Activated CD8-positive, alpha-beta memory T cell treated with anti-CD3 and anti-CD28 coated beads for 36 hours (primary cell): ENCODE measurements around the gene ZNF318. TPM values are rescaled to one million over a fixed set of nuclear protein-coding genes. Genes with fewer than 3 reads are reported as not detected.
"Not testable (repeated sequence)": the region's sequence is repeated elsewhere in the genome, so short reads cannot be mapped to it uniquely, and the experiment has no call there.

ENCODE experiments used
- CTCF ChIA-PET: fragments of 350-600 bp; sonication (Branson Sonifier 250); formaldehyde crosslinking; loops from one replicate; lab custom pipeline; 2021; ENCODE audit warnings: antibody characterized with exemption; lab: Charles Lee
- POLR2A ChIA-PET: fragments of 350-600 bp; sonication (Branson Sonifier 250); formaldehyde crosslinking; loops from one replicate; lab custom pipeline; 2021; ENCODE audit warnings: antibody characterized with exemption; lab: Charles Lee
- total RNA-seq, 2 experiments: library from RNA; stranded (reverse); gene quantifications; one replicate each; pipeline ENCODE4 v1.2.3, GENCODE V29; 2021

The ZNF318 gene
- total RNA-seq, 2 experiments from 2014 or later: 10.6 to 11.2 TPM

DNA sequence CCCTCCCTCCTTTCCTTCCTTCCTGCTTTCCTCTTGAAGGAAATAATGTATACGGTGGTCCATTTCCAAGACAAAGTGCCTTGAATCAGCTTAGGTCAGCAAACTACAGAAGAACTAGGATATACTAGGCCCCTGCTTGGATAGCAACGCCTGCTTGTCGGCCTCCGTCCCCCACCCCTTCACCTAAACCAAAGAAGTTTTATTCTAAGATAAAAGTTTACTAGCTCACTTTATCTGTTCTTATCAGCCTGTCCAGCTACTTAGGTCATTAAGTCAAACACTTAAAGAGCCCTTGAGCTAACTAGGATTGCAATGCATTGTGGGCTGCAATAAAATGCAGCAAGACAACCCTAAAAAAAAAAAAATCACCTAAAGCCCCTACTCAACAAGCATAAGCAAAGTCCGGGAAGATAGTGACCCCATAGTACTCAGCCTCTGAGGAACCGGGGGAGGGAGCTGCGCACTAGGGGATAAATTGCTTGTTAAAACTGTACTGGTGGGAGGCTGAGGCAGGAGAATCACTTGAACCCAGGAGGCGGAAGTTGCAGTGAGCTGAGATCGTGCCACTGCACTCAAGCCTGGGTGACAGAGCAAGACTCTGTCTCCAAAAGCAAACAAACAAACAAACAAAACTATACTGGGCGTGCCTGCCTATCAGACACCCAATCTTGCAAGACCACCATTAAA lies 21.4 kb upstream of the ZNF318 start:
- CTCF ChIA-PET: interaction anchor here (0.9 to 1.6 kb wide), 4 partner anchors 13 to 162 kb away, joined by 3 to 4 read pairs (median 3); partner anchors contain the start of genes DNPH1 and ZNF318
- POLR2A ChIA-PET: not testable (repeated sequence)

DNA sequence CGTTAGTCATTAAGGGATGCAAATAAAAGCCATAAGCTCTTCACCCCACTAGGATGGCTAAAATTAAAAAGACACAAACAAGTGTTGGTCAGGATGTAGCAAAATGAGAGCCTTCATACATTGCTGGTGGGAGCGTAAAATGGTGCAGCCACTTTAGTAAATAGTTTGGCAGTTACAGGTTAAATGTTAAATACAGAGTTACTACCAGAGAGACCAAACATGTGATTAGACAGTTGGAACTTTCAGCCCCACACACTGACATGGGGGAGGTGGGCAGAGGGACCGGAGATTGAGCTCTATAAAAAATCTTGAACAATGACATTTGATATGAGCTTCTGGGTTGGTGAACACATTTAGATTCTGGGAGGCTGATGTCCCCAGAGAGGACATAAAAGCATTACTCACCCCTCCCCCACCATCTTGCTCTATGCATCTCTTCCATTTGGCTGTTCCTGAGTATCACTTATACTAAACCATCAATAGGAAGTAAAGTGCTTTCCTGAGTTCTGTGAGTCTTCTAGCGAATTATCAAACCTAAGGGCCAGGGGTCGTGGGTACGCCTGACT lies 20.4 kb upstream of the ZNF318 start:
- ChIA-PET POLR2A (no interaction called here), CTCF (interaction anchor here (0.9 to 1.5 kb wide), 3 partner anchors 12 to 135 kb away, joined by 3 to 4 read pairs (median 3); partner anchors contain the start of gene ABCC10)

DNA sequence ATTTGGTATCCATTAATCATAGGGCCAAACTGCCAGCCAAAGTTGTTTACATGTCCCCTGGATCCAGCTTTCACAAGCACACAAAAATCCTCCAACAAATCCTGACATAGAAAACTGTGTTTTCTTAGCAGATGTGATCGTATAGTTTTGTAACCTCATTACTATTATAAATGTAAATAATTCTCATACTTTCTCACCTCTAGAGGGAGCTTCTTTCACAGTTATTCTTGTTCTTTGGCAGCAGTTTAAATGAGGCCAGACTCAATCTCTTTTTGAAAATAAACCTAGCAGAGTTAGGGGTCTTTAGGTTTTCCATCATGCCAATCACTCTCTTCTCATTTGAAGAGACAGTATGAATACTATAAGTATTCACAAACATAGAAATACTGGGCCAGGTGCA lies 17.0 kb upstream of the ZNF318 start:
- POLR2A ChIA-PET: no interaction called here
- CTCF ChIA-PET: interaction anchor here (0.5 to 1.3 kb wide), 6 partner anchors 20 to 136 kb away, joined by 3 to 5 read pairs (median 3); partner anchors contain the start of genes ABCC10 and TJAP1

DNA sequence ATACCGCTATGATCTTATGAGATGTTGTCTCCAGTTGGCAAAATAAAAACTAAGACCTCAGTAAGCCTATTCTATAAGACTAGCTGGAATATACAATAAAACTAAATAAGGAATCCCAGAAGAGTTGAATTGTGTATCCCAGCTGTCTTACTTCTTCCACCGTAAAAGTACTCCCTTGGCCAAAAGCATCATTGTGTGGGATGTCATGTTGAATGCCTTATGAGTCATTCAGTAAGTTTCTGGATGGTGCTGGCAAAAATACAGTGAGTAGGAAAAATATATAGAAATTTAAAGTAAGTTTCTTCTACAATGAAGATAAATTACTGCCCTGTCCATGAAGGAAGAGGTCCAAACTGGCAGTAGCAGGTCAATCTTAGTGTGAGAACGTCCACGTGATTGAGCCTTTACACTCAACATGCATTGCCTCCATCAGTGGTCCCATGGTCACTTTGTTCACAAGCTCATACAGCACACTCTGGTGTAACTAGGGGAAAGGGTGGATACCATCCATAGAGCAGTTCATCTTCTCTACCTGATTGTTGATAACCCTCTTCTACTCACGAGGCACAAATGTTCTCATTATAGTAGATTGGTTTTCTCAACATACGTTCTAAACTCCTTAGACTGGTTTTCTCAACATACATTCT lies 13.7 kb upstream of the ZNF318 start:
- ChIA-PET POLR2A (interaction anchor here (0.7 to 3.1 kb wide), 3 partner anchors 13 to 749 kb away, joined by 4 to 10 read pairs (median 4); partner anchors contain the start of genes ABCC10 and ZNF318), CTCF (interaction anchor here (0.8 to 2.2 kb wide), 6 partner anchors 9 to 154 kb away, joined by 3 to 9 read pairs (median 3); partner anchors contain the start of genes CRIP3 and DNPH1)

DNA sequence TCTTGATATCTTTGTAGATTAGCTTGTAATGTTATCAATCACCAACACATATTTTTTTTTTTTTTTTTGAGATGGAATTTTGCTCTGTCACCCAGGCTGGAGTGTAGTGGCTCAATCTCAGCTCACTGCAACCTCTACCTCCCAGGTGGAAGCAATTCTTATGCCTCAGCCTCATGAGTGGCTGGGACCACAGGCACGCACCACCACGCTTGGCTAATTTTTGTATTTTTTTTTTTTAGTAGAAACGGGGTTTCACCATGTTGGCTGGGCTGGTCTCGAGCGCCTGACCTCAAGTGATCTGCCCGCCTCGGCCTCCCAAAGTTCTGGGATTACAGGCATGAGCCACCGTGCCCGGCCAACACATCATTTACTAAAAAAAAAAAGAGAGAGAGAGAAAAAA lies 11.4 kb upstream of the ZNF318 start:
- CTCF ChIA-PET, POLR2A ChIA-PET: not testable (repeated sequence)

DNA sequence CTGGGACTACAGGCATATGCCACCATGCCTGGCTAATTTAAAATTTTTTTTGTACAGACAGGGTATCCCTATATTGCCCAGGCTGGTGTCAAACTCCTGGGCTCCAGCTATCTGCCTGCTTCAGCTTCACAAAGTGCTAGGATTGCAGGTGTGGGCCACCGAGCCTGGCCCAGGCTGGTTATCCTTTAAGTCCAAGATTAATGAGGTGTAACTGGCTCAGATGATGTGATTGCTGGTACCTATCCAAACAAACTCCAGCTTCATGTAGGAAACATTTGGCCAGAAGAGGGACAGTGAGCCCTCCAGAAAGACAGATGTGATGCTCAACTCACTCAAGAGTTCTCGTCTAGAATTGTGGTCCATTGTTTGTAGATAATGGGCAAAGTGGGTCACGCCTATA lies 9.2 kb upstream of the ZNF318 start:
- ChIA-PET CTCF (interaction anchor here (3.7 kb wide), 1 partner anchor 20 kb away, joined by 9 read pairs; no protein-coding TSS in a partner anchor), POLR2A (interaction anchor here (1.0 kb wide), 1 partner anchor 9 kb away, joined by 3 read pairs; the partner anchor contains the start of gene ZNF318)

DNA sequence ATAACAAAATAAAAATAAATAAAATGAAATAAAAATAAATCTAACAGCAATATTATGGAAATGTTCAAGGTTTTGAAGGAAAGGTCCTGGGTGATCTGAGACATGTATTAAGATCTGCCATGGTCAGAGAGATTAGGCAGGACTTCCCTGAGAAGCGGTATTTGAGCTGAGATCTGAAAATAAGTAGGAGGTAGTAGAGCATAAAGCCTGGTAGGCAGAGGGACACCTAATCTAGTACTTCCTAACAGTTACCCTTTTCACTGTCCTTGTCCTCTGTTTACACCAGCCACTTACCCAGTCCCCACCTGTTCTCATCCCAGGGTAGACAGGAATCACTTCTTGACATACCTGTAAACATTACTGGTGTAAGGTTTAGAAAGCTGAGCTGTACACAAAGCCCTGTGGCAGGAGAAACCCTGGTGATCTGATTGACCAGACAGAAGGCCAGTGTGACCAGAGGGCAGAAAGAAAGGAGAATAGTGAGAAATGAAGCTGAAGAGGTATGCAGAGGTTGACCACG lies 8.3 kb upstream of the ZNF318 start:
- CTCF ChIA-PET: interaction anchor here (1.5 to 3.7 kb wide), 3 partner anchors 12 to 22 kb away, joined by 3 to 9 read pairs (median 4); no protein-coding TSS in a partner anchor
- POLR2A ChIA-PET: interaction anchor here (1.0 kb wide), 1 partner anchor 8 kb away, joined by 3 read pairs; the partner anchor contains the start of gene ZNF318

DNA sequence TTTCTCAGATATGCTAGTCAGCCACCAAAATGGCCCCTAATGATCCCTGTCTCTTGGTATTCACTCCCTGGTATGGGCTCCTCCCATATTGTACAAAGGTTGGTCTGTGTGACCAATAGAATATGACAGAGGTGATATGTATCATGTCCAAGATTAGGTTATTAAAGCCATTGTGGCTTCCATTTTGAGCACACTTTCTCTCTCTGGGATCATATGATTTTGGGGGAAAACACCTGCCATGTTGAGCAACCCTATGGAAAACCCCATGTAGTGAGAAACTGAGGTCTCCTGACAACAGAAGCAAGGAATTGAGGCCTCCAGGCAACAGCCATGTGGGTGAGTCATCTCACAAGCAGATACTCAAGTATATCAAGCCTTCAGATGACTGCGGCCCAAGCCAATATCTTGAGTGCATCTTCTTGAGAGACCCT lies 7.1 kb upstream of the ZNF318 start:
- CTCF ChIA-PET: interaction anchor here (1.5 to 3.7 kb wide), 3 partner anchors 14 to 22 kb away, joined by 3 to 9 read pairs (median 4); no protein-coding TSS in a partner anchor
- POLR2A ChIA-PET: no interaction called here

DNA sequence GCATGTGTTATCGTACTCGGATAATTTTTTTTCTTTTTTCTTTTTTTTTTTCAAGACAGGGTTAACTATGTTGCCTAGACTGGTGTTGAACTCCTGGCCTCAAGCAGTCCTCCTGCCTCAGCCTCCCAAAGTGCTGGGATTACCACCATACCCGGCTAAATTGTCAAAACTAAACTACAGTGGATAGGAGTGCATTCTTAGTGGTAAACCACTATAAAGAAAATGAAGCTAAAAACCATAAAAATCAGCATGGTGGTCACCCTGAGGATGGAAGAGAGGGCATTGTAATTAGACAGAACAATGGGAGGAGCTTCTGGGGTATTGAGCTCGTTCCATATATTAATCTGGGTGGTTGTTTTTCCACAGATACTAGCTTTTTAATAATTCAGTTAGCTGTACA lies 6.2 kb upstream of the ZNF318 start:
- ChIA-PET CTCF (interaction anchor here (1.1 to 3.7 kb wide), 2 partner anchors 23 to 131 kb away, joined by 3 to 9 read pairs; no protein-coding TSS in a partner anchor), POLR2A (no interaction called here)

DNA sequence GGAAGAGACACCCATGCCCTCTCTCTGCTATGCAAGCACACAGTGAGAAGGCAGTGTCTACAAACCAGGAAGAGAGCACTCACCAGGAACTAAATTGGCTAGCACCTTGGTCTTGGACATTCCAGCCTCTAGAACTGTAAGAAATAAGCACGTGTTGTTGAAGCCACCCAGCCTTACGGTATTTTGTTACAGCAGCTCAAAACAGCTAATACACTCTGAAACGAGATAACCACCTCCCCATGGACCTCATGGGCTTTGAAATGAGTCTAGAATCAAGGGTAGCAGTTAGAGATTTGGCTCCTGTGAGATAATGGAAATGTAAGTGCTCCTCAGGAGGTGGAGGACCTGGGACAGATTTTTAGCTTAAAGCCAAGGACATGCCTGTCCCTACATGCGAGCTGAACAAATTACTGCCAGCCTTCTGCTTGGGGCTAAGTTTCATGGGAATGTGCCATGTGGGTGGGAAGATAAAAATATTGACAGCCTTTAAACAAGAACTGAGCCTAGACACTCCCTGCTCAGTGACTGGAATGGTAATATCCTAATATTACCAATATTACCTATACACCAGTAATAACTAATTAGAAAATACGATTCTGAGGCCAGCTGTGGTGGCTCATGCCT lies 3.9 kb upstream of the ZNF318 start:
- ChIA-PET POLR2A (no interaction called here), CTCF (no interaction called here)

DNA sequence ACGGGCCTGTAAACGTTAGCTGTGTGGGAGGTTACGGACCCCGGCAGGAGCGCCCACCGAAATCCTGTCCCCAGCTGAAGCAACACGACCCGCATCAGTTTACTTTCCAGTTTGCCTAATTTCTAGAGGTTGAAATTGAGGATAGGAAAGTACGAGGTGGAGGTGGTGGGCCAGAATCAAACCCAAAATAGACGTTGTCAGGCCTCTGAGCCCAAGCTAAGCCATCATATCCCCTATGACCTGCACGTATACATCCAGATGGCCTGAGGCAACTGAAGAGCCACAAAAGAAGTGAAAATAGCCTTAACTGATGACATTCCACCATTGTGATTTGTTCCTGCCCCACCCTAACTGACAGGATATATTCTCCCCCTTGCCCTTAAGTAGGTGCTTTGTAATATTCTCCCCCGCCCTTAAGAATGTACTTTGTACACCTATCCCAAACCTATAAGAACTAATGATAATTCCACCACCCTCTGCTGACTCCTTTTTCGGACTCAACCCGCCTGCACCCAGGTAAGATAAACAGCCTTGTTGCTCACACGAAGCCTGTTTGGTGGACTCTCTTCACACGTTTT lies 645 bp upstream of the ZNF318 start:
- ChIA-PET POLR2A (interaction anchor here (0.6 to 2.1 kb wide), 7 partner anchors 8 to 141 kb away, joined by 3 to 10 read pairs (median 3); partner anchors contain the start of gene DNPH1), CTCF (interaction anchor here (0.7 to 1.2 kb wide), 2 partner anchors 9 to 136 kb away, joined by 3 to 7 read pairs; no protein-coding TSS in a partner anchor)

DNA sequence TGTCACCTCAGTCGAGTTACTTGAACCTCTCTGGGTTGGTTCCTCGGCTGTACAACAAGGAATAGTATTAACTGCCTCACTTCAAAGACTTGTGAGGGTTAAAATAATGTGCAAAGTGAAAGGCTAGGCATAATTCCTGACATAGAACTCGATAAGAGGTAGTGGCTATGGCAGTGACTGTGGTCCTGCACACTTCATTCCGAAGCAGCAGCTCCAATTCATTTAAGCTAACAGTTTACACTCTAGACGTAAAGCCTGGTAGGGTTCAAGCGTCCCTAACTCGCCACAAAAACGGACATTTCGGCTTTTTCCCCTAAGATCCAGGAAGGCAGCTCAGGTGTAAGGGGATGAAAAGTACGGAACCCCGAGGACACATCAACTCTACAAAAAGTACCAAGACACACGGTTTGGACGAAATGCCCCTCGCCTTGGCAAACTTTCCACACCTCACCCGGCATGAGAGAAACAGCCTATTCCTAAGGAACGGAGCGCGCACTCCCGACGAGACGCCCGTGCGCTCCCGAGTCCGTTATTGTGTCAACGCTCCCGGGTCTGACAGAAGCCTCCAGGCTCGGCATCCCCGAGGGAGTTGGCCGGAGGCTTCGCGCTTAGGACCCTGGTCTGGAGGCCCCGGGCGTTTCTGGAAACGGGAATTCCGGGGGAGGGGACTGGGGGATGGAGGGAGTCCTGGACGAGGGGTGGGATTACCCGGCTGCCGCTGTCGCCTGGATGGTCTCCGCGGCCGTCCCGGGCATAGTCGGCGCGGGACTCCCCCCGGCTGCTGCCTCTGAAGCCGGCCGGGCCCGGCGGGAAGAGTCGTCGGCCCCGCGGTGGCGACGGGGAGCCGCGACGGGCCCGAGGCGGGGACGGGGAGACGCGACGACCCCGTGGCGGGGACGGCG lies 937 bp downstream of the ZNF318 start:
- ChIA-PET CTCF (interaction anchor here (0.8 kb wide), 1 partner anchor 23 kb away, joined by 3 read pairs; no protein-coding TSS in a partner anchor), POLR2A (interaction anchor here (1.2 to 2.1 kb wide), 2 partner anchors 86 to 139 kb away, joined by 8 read pairs; partner anchors contain the start of gene DNPH1)

DNA sequence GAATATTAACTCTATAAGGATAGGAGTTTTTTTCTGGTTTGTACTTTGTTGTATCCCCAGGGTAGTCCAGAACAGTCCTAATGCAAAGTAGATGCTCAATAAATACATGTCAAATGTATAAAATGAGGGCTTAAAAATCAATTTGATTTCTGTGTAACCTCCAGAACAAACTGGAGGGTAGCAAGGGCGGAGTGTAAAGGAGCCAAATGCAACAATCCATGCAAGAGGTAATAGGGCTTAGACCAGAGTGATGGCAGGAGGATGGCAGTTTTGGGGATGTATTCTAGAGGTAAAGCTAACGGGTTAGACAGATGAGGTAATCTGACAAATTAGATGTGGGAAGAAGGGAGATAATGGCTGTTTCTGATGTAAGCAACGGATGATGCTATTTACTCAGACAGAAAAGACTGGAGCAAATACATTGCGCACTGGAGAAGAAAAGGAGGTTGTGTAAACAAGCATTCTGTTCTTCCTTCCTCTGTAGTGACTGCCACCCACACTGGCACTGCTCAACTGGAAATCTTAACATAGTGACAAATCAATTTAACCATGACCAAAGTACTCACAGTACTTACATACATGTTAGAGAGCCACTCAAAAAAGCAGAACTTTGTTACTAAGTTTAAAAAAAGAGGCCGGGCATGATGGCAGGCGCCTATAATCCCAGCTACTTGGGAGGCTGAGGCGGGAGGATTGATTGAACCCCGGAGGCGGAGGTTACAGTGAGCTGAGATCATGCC lies 2.0 kb downstream of the ZNF318 start:
- CTCF ChIA-PET: interaction anchor here (1.4 kb wide), 1 partner anchor 10 kb away, joined by 4 read pairs; no protein-coding TSS in a partner anchor
- POLR2A ChIA-PET: no interaction called here

DNA sequence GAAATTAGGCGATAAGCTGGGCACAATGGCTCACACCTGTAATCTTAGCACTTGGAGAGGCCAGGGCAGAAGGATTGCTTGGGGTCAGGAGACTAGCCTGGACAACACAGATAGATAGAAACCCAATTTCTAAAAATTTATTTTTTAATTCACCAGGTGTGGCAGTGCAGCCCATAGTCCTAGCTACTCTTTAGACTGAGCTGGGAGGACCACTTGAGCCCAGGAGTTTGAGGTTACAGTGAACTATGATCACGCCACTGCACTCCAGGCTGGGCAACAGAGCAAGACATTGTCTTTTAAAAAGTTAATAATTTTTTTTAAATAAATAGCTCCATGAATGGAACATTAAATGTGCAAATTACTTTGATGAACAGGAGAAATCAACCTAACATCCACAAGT lies 8.2 kb downstream of the ZNF318 start:
- CTCF ChIA-PET: interaction anchor here (0.6 to 2.1 kb wide), 3 partner anchors 9 to 24 kb away, joined by 3 to 7 read pairs (median 3); partner anchors contain the start of gene ZNF318
- POLR2A ChIA-PET: interaction anchor here (0.6 to 1.0 kb wide), 2 partner anchors 8 to 136 kb away, joined by 3 read pairs; no protein-coding TSS in a partner anchor

DNA sequence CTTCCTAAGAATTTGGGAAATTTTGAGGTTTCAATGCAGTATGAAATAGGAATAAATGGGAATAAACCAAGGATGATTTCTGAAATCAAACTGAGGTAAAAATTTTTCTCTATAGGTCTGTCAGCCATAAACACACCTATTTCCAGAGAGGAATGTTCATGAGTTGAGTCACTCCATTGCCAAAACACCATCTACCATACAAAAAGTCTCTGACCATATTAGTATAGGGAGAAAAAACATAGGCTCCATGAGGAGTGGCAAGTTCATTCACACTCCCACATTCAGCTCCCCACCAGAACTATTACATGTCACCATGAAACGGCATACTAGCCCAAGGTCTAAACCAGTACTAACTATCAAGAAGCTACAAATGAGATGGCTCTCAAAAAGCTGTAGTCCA lies 9.6 kb downstream of the ZNF318 start:
- POLR2A ChIA-PET: interaction anchor here (1.1 kb wide), 1 partner anchor 10 kb away, joined by 3 read pairs; the partner anchor contains the start of gene ZNF318
- CTCF ChIA-PET: interaction anchor here (2.1 kb wide), 1 partner anchor 10 kb away, joined by 7 read pairs; the partner anchor contains the start of gene ZNF318

DNA sequence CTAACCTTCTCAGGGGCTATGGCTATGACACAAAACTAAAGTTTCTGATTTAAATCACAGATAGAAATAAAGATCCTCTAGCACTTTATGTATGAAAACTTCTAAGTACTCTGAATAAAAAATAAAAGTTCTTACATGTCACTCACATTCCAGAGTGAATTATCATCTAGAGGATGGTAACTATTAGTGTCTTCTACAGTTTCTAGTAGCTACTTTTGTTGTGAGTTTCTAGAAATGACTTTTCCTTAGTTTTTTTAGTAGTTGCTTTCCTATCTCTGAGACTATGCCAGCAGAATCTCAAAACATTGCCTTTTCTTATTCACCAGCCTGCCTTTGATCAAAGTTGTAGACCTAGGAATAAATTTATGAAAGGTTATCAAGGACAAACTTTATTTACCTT lies 10.1 kb downstream of the ZNF318 start:
- CTCF ChIA-PET: no interaction called here
- POLR2A ChIA-PET: interaction anchor here (1.1 kb wide), 1 partner anchor 11 kb away, joined by 3 read pairs; the partner anchor contains the start of gene ZNF318
